HG02885 (cell line): Measurements from ENCODE around the gene TLR3.
"Not testable (repeated sequence)": the region's sequence is repeated elsewhere in the genome, so short reads cannot be mapped to it uniquely, and the experiment has no call there.

Source experiments
- ATAC-seq: cut with Tn5 transposase; IDR thresholded peaks from one replicate; pipeline ENCODE4 v1.9.1; 2021; ENCODE audit warnings: mild to moderate bottlenecking; ENCODE audit not compliant: unreplicated experiment, poor library complexity

TLR3 gene

GRCh38 chr4:186068581-186069348, at the start of gene TLR3:
Gene TLR3 (plus strand): TSS chr4:186069156. CDS start chr4:186076620, 7,464 bp downstream.
- ATAC-seq: no peak

DNA sequence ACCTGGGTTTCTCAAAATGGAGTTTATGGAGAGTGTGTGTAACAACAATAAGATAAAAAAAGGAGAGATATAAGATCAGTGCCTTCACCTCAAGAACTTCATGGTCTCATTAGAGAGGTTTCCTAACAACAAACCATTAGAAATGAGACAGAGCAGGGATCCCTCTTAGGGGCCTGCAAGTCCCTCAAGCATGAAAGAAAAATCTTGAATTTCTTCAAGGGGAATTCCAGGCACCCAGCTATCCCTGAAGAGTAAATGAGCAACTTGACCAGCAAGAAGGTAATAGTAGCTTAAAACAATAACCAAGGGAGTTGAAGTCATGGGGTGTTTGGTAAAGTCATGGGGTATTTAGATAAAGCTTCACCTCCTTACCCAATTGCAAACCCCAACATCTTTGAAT, 49.7 kb upstream of the TLR3 start:
- ATAC-seq: no peak

GRCh38 chr4:186020106-186020792, 48.7 kb upstream of the TLR3 start:
- ATAC-seq: no peak

DNA sequence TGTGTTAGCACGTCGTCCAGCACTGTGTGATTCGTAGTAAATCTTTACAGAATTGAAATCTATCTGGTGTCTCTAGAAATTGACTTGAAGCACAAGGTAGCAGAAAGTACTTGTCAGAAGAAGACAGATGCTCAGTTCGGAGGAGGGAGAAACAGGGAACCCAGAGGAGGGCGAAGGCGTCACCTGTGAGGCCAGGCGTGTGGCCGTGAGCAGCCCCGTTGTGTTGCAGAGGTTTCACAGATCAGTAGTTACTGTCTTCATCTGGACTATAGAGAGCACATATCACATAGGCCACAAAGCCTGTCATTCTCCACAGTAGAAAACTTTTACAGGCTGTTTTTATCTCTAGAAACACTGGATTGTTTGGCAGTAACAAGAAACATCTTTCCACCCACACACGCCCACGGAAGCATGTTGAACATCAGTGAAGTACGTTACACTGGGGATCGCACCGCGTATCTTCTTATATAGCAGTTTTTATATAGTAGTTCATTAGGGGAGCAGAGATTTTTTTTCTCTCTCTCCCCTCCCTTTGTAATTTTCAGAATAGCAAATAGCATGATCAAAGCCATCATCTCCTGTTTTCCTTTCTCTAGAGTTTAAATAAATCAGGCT, 48.1 kb upstream of the TLR3 start:
- no peak for ATAC-seq

DNA sequence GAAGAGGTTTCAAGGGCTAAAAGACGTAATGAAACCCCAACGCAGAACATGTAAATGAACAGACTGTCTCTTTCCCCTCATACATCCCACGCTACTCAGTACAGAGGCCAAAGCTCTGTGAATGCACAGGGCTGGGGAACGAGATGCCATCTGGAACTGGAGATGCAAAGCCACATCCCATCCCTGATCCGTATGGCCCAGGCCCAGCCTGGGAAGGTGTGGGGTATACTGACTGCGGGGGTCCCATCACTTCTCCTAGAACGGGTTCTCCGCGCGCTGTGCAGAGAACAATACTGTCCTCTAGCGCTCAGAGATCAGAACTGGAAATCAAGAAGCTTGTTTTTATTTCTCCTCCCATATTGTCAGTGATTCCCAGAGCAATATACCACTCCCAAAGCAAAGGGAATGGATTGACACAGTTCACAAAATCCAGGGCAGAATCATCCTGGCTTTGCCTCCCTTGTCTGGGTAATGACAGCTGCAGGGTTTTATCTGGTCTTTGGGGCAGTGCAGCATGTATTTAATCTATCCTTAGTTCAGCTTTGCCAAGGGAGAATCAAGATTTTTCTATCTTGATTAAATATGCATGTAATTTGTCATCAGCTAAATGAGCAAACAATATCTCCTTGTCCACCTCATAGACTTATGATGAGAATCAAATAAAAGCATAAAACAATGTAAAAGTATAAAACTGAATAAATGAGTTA, 47.3 kb upstream of the TLR3 start:
- ATAC-seq: no peak

DNA sequence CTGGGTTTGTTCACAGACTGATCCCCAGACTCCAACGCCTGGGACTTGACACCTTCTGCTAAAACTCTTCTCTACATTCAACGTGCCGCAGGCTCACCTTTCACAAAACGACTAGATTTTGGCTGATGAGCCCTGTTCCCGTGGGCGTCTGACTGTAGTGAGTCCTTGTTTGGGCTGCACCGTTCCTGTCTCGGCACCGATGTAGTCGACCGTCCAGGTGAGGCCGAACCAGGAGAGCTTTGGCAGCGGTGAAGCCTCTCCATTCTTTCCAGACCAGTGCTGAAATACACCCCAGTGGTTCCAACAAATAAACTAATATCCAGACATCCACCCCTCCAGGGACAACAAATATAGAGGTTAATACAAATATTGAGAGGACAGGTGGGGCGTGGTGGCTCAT, 45.0 kb upstream of the TLR3 start:
- ATAC-seq: no peak

DNA sequence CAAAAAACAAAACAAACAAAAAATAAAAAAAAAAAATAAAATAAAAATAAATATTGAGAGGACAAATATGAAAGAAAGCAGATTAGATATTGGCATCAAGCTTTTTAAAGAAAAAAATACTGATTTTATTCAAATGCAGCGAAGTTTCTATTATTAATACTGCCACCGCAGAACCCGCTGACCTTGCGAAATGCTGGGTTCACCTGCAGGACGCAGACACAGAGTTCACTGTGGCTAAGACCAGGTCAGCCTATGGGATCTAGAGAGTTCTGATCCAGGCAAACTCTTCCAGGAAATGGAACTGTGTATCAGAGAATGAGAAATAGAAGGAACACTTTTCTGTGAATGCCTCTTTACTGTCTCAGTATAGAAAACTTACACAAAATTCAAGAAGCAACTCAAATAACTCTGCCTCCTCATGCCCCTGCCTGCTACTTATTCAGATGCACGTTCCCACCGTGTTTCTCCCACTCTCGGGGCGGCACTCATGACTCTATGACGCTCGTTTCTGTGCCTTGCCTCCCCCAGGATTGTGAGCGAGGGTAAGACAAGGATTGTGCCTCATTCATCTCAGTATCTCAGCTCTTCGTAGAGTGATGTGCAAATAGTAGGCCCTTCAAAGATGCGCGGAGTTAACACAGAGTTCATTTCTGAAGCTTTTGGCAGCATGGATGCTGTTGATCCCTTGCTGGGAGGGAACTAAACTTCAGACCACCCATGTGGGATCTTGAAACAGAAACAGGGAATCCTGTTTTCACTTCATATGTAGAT, 44.1 kb upstream of the TLR3 start:
- no peak for ATAC-seq

DNA sequence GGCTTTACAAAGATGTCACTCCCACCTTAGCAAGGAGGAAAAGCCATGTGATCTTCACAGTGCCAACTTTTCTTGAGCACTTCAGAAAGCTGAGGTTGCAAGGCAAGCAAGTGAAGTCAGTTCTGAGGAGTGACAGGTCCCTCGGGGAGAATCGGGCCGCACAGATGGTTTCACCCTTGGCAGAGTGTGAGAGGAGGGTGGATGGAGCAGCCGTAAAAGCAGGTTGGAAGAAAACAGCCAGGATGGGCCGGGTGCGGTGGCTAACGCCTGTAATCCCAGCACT, 43.6 kb upstream of the TLR3 start:
- no peak for ATAC-seq

DNA sequence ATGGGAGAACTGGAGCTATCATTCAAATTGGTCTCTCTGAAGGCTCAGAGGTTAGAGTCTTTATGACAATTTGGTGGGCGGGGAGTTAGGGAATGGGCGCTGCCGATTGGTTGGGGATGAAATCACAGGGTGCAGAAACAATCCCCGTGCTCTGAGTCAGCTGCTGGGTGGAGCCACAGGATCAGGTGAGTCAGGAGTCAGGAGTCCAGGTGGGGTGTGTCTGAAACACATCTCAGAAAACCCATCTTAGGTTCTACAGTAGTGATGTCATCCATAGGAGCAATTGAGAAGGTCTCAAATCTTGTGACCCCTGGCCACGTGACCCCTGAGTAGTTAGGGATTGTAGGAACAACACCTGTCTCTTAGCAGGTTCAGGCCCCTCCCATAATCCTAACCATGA, 41.6 kb upstream of the TLR3 start:
- no peak for ATAC-seq

GRCh38 chr4:186029571-186030398, 39.2 kb upstream of the TLR3 start:
- ATAC-seq: no peak

GRCh38 chr4:186030399-186030775, 38.6 kb upstream of the TLR3 start:
- ATAC-seq: no peak

GRCh38 chr4:186030795-186031194, 38.2 kb upstream of the TLR3 start:
- ATAC-seq: no peak

- ATAC-seq: no peak
Measured at GRCh38 chr4:186032259-186032658, 36.7 kb upstream of the TLR3 start.

DNA sequence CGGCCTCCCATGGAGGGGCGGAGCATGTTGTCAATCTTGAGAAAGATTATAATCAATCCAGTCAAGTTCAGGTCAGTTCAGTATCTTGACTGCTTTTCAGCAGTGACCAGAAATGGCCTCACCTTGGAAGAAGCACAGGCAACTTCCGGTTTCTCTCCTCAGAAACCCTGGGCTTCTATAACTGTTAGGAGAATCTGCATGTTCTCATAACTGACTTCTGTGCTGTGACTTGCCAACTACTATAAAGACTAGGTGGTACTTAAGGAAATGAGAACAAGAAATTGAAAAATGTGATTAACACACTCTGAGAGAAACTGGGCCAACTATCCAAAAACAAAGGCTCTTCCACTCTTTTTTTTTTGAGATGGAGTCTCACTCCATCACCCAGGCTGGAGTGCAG, 35.9 kb upstream of the TLR3 start:
- ATAC-seq: no peak

- not testable (repeated sequence) for ATAC-seq
Measured at GRCh38 chr4:186034613-186035012, 34.3 kb upstream of the TLR3 start.

GRCh38 chr4:186036976-186037581, 31.9 kb upstream of the TLR3 start:
- no peak for ATAC-seq

DNA sequence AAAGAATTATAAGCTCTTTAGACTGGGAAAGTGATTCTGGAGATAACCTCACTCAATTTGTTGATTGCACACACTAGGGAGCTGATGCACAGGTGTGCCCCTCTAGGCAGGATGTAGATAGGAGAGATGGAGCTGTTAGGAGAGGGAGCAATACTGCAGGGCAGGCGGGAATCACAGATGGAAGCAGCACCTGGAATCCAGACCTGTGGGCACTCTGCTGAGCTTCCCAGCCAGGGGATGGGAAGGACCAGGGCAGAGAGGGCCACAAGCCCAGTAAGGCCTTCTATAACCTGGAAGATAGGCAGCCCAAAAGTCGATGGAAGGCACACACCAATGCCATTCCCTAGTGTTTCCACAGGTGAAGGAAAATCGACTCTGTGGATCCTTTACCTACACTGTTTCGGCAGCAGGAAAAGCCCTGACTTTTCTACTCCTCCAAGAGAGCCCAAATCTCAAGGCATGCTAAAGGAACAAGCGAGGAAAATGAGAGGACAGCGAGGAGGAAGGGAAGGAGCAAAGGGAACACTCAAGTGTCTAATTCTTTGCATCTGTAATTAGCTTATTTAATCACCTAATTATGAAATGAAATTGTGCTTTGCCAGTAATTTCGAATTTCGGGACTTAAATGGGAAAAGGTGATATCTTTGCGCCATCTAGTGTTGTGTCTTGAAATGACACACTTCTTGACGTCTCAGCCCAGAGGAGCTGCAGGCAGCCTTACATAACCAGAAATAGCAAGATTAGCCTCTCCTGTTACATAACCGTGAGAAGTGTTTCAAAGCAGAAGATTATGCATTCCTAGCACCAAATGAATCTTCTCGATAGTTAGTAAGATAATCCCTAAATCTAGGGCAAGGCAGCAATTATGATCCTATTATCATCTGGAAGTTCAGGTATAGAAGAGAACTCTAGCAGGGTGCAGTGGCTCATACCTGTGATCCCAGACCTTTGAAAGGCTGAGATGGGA, 31.0 kb upstream of the TLR3 start:
- peak; percentile 68 for ATAC-seq

DNA sequence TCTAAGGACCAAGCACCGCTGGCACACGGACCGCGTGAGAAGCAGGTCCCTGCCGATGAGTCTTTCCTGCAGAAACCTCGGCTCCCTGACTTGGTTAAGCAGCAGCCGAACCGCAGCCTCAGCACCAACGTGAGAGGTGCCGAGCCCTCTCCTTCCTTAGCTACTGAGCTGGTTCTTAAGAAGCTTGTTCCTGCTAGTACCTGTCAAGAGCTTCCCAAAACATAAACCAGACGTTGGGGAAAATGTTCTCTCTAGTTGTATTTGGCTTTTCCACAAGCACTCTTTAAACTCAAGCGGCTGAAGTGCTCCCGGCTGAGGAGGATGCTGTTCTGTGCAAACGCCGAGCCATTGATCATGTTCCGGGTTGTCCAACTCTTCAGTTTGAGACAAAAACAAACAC, 29.3 kb upstream of the TLR3 start:
- no peak for ATAC-seq
